NCI-H510A (cell line): ENCODE results near the gene F2R.
A peak's percentile ranks its signal among the peaks of the same experiment; 100 is the strongest.
"Not testable (repeated sequence)": the region's sequence is repeated elsewhere in the genome, so short reads cannot be mapped to it uniquely, and the experiment has no call there.

ENCODE experiments used
- DNase-seq: peaks from one replicate; lab custom pipeline; 2025; lab: John Stamatoyannopoulos, UW

F2R gene

DNA sequence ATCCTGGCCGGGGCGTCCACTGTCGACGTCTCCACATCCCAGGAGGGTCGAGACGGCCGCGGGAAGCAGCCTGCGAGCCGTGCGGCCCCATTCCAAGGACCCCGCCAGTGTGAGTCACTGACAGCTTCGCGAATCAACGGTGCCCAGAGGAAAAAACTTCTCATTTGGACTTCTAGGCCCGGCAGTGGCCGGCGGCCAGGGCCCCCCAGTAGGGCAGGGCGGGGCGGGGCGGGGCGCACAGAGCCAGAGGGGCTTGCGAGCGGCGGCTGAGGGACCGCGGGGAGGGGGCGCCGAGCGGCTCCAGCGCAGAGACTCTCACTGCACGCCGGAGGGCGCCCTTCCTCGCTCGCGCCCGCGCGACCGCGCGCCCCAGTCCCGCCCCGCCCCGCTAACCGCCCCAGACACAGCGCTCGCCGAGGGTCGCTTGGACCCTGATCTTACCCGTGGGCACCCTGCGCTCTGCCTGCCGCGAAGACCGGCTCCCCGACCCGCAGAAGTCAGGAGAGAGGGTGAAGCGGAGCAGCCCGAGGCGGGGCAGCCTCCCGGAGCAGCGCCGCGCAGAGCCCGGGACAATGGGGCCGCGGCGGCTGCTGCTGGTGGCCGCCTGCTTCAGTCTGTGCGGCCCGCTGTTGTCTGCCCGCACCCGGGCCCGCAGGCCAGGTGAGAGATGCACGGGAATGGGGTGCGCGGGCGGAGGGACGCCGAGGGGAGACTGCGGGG lies at the start of gene F2R:
F2R (plus strand) TSS at position 391 of the 720 bp plus-strand sequence; CDS start at position 573, 182 bp downstream.
- DNase-seq: no peak

DNA sequence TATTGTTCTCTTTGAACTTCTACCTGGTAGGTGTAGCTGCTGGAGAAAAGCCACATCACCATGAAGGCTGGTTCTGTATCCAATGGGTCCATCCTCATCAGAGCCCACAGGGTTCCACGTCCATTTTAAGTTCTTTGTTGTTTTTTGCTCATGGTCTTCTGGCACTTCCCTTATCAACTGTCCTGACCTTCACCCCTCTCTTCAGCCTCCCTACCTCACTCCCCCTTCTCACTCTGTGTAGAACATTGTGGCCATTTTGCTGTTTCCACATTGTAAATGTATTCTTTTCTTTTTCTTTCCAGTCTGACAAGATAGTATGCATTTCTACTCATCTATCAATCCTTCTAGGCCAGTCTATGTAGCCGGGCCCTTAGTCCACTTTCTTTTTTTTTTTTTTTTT lies 48.4 kb upstream of the F2R start:
- no peak for DNase-seq

DNA sequence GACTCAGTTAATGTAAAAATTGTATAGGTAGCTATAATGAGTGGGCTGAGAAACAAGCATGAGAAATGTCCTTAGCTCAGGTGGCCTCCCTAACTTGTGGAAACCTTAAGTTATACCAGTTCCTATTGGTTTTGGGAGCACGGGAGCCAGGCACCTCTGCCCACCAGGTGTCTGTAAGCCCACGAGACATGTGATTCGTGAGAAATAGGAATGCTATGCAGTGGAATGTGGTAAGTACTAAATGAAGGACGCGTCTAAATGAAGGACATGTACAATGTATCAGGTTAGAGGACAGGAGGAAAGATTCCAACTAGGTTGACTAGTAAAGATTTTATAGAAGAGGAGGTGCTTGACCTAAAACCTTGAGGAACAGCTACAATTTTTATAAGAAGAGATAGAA lies 46.7 kb upstream of the F2R start:
- no peak for DNase-seq

DNA sequence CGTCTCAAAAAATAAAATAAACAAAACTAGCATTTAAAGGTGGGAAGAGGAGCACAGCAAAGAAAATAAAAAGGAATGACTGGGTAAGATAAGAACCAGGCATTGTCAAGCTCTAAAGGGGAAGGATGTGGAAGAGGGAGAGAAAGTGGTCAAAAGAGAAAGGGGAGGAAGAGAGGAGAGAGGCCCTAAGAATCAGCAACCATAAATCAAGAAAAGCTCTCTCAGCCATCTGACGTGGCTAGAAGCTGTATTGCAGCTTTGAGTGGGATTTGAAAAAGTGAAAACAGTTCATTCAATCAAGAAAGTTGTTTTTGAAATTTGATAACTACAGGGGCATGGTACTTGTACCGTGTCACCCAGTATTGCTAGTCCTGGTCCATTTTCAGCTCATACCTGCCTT lies 45.4 kb upstream of the F2R start:
- no peak for DNase-seq

DNA sequence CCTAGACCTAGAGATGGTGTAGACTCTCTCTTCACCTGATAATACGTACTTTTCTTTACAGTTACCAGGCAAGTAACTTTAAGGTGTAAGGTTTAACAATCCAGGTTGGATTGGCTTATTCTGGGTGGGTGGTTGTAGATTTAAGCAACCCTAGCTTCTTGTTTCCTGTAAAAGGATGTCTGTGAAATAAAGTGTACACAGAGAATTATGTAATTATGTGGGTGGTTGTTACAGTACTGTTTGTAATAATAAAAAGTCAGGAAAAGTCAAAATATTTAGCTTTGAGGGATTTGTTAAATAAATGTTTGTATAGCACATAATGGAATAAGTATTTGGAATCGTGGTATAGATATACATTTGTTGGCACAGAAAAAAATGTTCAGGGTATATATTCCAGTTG lies 43.7 kb upstream of the F2R start:
- DNase-seq: no peak

DNA sequence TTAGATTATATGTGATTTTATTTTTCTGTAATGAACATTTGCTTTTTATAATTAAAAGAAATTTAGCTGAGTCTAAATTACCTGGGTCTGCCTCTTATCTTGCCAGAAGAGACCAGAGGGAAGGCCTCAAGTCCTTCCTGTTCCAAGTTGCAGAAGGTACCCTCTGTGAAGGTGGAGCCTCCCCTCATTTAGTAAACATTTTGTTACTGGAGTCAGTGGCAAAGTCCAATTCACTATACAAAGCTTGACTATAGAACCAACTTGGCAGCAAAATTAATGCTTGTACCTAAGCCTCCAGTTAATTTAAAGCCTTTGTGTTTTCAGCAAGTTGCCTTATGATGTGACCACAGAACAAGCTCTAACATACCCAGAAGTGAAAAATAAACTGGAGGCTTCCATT lies 42.8 kb upstream of the F2R start:
- no peak for DNase-seq

DNA sequence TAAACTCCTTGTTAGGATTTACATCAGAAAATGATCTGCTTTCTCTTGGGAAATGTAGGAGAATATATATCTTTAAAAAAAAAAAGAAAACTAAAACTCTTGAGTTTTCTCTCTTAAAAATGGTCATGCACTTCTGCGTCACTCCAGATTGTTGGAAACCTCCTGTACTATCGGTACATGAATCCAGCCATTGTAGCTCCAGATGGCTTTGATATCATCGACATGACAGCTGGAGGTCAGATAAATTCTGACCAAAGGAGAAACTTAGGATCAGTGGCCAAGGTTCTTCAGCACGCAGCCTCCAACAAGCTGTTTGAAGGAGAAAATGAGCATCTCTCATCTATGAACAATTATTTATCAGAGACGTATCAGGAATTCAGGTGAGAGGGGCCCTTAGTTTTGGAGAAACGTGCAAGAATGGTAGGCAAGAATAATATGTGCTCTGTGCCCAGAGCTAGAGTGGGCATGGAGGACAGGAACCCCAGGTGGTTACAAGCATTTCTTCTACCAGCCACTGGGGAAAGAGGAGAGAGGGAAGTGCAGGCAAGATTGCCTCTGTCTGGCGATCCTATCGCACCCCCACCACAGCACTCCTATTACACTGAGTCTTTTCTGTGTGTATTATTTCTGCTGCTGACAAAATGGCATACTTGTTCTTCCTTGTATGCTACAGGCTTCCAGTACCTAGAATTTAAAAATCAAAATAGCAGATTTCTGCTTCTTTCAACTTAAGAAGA lies 41.4 kb upstream of the F2R start:
- DNase-seq: no peak

DNA sequence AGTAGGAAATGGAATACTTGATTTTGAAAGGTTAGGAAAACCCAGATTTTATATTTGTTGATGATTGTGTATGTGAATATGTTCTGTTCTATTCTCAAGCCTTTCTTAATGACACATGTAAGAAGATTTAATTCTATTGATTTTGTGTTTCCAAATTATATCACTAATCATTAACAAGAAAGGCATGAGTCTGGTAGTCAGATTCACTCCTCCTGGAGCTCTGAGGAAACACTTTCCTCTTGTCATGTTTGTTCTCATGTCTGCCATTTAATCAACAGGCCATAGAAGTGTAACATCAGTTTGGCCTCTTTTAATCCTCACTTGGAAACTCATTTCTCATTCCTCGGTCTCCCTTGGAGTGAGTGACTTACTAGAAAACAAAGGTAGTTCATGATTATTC lies 40.6 kb upstream of the F2R start:
- no peak for DNase-seq

DNA sequence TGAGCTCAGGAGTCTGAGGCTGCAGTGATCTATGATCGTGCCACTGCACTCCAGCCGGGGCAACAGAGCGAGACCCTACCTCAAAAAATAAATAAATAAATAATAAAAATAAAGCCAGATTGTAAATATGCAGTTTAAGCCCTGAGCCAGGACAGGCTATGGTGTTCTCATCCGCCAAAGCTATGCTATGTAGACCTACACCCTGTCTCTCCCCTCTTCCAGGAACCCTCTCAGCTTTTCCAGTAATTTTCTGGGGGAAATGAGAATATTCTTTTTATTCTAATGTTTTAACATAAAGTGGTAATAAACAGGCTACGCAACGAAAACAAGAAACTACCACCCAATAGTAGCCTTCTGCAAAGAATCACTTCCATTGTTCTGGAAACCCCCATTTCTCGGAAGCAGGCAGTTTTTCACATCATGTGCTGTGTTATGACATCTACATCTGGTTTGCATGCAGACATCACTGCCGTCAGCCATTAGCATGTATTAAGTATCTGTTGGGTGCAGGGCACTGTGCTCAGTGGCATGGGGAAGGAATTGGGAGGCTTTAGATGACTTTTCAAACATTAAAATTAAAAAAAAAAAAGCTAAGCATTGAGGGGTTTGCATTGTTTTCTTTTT lies 38.0 kb upstream of the F2R start:
- no peak for DNase-seq

DNA sequence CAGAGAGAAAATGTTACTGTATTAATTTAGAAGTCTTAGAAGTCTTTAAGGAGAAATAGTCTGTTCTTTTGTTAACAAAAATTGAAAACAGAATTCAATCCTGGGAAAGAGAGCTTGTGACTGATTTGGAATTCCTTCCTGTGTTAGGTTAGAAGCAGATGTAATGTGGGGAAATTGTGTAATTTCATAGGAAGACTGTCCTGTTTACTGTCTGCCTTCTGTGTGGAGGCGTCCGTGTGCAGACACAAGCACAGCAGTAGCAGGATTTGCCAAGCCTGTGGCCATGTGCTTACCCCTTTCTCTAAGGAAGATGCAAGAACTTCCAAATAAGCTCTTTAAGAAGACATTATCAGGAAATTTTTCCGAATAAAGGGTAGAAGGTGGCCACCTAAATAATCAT lies 36.7 kb upstream of the F2R start:
- no peak for DNase-seq

DNA sequence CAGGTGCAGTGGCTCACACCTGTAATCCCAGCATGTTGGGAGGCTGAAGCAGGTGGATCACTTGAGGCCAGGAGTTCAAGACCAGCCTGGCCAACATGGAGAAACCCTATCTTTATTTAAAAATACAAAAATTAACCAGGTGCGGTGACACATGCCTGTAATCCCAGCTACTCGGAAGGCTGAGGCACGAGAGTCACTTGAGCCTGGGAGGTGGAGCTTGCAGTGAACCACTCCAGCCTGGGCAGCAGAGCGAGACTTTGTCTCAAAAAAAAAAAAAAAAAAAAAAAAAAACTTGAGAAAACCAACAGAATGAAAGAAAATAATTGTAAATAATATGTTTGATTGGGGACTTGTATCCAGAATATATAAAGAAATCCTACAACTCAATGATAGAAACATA lies 35.1 kb upstream of the F2R start:
- DNase-seq: not testable (repeated sequence)

DNA sequence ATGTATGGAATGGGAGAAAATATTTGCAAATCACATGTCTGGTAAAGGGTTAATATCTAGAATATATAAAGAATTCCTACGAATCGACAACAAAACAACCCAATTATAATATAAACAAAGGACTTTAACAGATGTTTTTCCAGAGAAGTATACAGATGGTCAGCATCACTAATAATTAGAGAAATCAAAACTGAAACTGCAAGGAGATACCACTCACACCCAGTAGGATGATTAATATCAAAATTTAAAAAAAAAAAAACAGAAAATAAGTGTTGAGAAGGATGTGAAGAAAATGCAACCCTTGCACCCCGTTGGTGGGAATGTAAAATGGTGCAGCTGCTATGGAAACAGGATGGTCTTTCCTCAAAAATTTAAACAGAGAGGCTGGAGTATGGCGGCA lies 34.6 kb upstream of the F2R start:
- DNase-seq: no peak

DNA sequence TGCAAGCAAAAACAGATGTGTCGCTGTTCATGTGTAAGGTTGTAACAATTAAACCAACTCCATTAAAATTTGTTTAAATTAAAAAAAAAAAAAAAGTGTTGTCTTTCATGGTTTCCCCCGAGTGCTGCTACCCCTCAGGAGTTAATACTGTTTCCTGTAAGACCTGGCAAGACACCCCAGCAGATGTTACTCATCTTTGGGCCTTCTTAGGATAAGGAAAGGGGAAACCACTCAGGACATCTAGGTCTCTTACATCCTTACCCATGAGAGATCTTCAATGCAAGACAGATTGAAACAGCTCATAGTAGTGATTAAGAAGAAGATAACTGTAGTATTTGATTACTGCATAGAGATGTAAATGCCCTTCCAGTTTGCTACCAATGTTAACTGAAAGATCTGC lies 33.5 kb upstream of the F2R start:
- no peak for DNase-seq

DNA sequence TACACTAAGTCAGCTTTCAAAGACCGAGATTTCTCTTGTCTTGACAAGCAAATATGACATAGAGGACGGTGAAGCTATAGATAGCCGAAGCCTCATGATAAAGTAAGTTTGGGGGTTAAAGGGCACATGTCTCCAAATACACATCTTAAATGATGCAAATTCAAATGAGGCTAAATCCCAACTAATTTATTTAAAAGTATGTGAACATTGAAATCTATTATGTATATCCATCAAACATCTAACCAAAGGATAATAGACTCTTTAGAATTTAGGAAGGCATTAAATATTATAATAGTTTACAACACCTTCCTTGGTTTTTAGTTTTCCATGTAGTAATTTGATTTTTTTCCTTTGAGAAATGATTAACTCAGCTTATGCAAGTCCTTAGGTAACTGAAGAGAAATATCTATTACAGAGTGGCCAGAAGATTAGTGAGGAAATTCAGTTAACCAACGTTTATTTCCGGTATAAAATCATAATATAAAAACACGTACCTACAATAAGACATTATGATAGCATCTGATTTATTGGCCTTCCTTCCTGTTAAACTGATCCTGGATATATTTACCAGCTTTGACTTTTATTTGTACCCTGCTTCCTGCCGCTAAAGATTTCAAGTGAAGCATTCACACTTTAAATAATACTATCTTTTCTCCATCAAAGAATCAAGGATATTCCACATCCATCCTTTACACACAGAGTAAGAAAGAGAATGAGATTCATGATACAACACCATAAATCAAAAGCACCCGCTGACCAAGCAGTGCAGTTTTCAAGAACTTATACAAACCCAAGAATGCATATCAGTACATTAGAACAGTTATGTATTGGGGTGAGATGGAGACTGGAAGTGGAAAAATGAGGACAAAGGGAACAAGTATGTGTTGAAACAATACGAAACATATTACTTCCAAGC lies 31.9 kb upstream of the F2R start:
- DNase-seq: no peak

DNA sequence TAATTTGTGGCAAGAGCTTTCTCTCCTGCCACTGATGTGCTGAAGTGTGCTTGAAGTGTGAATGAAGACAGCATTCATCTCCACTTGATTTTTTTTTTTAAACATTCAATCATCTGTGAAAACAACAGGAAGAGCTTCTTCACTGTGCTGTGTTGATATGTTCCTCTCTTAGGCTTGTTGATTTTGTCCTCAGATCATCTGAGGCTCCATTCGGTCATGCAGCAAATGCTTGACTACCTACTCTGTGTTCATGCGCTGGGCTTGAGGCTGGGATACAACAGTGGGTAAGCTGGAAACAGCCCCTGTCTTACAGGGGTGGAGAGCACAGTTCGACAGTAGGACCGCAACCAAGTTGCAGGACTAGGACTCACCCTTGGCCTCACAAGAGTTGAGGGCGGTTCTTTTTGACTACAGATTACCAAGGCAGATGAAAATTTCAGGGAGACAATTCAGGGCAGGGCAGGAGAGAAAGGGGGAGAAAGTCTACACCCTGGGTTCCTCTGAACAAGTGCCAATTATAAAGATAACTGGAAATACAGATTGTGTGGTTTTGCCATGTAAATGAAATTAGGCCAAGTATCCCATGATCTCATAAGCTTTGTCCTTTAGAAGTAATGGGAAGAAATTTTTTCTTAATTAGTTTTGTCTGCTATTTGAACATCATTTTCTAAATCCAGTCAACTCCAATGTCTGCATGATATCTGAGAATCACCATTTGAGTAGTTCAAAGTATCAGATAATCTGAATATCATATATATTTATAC lies 31.0 kb upstream of the F2R start:
- peak; percentile 1 for DNase-seq

DNA sequence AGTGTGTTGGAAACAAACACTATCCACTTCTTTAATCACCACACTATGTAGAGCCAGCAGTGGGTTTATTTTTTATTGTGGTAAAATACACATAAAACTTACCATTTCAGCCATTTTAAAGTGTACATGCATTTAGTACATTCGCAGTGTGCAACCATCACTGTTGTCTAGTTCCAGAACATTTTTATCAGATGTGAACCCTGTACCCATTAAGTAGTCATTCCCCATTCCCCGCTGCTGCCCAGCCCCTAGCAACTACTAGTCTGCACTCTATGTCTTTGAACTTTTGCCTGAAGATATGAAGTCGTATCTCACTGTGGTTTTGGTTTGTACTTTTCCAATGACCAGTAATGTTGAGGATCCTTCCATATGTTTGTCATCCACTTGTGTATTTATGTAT lies 30.2 kb upstream of the F2R start:
- no peak for DNase-seq

DNA sequence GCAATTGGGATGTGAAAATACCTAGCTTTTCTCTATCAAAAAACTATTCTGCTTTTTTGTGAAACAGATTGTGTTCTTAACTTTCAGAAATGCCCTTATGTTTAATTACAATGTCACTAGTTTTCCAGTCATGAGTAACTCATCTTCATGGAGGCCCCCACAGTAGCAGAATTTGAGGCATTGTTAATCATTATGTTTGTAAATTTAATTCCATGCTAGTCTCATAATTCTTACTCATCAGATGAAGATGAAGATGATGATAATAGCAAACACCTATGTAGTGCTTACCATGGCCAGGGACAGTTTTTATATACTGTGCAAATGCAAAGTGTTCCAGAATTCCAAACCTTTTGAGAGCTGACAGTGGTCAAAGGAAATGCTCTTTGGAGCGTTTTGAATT lies 27.7 kb upstream of the F2R start:
- DNase-seq: no peak

DNA sequence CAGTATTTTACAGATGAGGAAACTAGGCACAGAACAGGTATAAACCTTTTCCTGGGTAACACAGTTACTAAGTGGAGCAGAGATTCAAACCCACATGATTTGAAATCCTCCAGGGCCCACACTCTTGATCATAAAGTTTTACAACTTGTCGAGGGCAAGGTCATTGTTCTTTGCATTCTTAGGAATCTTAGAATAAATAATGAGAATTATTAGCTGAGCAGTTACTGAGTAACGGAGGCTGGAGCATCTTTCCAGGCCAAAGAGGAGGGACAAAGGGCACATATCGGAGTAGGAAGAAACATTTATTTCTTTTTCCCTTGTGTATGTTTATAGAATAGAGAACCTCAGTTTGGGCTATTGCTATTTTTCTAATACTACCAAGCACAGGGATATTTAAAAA lies 27.1 kb upstream of the F2R start:
- no peak for DNase-seq

DNA sequence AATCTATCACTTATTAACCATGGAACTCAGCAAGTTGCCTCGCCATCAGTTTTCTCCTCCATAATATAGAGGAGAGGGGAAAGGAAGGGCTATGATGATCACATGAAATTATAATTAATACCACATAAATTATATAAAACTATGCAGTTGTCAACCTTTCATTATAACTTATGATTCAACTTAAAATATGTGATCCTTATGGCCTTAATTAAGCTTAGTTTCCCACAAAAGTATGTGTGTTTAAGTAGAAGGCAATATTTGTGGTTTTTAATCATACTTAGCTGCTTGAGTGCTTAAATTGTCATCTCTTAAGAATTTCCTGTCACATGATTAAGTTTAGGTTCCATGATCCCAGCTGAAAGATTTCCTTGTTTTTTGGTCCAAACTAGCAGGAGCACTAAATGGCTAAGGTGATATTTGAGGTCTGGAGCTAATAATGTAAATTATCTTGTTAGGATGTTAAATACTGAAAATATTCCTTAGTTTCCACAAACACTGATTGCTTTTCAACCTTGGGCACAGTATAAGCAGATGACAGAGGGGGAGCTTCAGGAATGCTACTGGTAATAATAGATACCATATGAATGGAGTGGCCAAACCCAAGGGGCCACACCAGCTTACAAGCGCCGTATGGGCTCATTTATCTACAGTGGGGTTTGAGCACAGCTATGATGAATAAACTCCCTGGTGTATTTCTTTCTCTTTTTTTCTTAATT lies 26.4 kb upstream of the F2R start:
- no peak for DNase-seq

DNA sequence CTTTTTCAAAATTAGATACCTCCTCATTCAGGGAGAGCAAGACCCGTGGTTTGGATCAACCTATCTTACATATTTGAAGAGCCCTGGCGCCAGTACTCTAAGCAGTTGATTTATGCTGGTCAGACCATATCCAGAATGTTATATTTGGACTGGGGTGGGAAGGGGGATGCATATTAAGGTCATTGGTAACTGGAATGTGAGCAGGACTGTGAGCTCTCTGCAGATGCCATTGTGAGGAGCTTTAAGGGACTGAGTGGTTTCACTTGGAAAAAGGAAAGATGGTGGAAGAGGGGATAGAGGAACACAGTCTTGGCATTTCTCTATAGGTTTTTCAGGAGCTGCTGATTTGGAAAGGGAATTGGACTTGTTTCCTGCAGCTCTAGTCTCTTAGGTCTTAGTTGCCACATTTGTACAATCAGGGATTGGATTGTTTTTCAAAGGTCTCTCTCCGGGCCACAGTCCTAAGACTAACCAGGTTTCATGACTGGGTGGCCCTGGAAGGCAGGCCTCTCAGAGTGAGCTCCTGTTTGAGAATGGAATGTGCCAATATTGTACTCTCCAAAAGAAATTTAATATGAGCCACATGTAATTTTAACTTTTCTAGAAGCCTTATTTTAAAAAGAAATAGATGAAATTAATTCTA lies 25.8 kb upstream of the F2R start:
- no peak for DNase-seq
